Effector CD4-positive, alpha-beta T cell (primary cell): ENCODE data around the gene GASK1A.
"Not testable (repeated sequence)": the region's sequence is repeated elsewhere in the genome, so short reads cannot be mapped to it uniquely, and the experiment has no call there.

Source experiments
- DNase-seq: peaks from one replicate; pipeline ENCODE4 v3.0.0-alpha.2; 2020

Gene GASK1A

GRCh38 chr3:43032646-43033628 is 53.8 kb downstream of the GASK1A start:
- no peak for DNase-seq

- no peak for DNase-seq
Measured at GRCh38 chr3:43034200-43034599, 55.1 kb downstream of the GASK1A start.

- DNase-seq, result no peak
Measured at GRCh38 chr3:43034911-43035310, 55.8 kb downstream of the GASK1A start.

- DNase-seq, result no peak
Measured at GRCh38 chr3:43035801-43036365, 56.8 kb downstream of the GASK1A start.

GRCh38 chr3:43036621-43037423 is 57.7 kb downstream of the GASK1A start:
- DNase-seq, result no peak

- no peak for DNase-seq
Measured at GRCh38 chr3:43038010-43038409, 58.9 kb downstream of the GASK1A start.

GRCh38 chr3:43041517-43041916 is 62.4 kb downstream of the GASK1A start:
- DNase-seq, result no peak

- DNase-seq, result no peak
Measured at GRCh38 chr3:43043071-43043766, 64.1 kb downstream of the GASK1A start.

GRCh38 chr3:43043793-43044192 is 64.7 kb downstream of the GASK1A start:
- no peak for DNase-seq

GRCh38 chr3:43045079-43045478 is 66.0 kb downstream of the GASK1A start:
- DNase-seq, result not testable (repeated sequence)

GRCh38 chr3:43046583-43046982 is 67.5 kb downstream of the GASK1A start:
- no peak for DNase-seq

GRCh38 chr3:43048470-43048869 is 69.4 kb downstream of the GASK1A start:
- no peak for DNase-seq

- DNase-seq, result no peak
Measured at GRCh38 chr3:43053291-43053690, 74.2 kb downstream of the GASK1A start.

GRCh38 chr3:43054754-43055153 is 75.6 kb downstream of the GASK1A start:
- DNase-seq, result no peak

- DNase-seq, result no peak
Measured at GRCh38 chr3:43055393-43055792, 76.3 kb downstream of the GASK1A start.

- no peak for DNase-seq
Measured at GRCh38 chr3:43055806-43056770, 77.0 kb downstream of the GASK1A start.

- DNase-seq, result no peak
Measured at GRCh38 chr3:43059456-43059855, 80.3 kb downstream of the GASK1A start.

GRCh38 chr3:43061101-43061895 is 82.2 kb downstream of the GASK1A start:
- DNase-seq, result no peak

- no peak for DNase-seq
Measured at GRCh38 chr3:43062040-43062563, 83.0 kb downstream of the GASK1A start.

GRCh38 chr3:43062564-43063040 is 83.5 kb downstream of the GASK1A start:
- no peak for DNase-seq
